ENCODE results near the gene NXPH2. TPM values are rescaled to one million over a fixed set of nuclear protein-coding genes. Genes with fewer than 3 reads are reported as not detected.

NXPH2 gene
- total RNA-seq, 4 donors from 2014 or later: not detected

- Histone ChIP-seq H3K27ac (replicated peaks in 1 of 4) (no peak overlapping the region), H3K36me3 (no peaks in the 10 kb centered on the region), H3K27me3 (no peaks in the 10 kb centered on the region), H3K4me3 (no peak overlapping the region), H3K4me1 (no peaks in the 10 kb centered on the region), H3K9me3 (no peaks in the 10 kb centered on the region)
- no peak for DNase-seq (ENCODE audit: extremely low spot score)
- TF ChIP-seq, protein P1, sequence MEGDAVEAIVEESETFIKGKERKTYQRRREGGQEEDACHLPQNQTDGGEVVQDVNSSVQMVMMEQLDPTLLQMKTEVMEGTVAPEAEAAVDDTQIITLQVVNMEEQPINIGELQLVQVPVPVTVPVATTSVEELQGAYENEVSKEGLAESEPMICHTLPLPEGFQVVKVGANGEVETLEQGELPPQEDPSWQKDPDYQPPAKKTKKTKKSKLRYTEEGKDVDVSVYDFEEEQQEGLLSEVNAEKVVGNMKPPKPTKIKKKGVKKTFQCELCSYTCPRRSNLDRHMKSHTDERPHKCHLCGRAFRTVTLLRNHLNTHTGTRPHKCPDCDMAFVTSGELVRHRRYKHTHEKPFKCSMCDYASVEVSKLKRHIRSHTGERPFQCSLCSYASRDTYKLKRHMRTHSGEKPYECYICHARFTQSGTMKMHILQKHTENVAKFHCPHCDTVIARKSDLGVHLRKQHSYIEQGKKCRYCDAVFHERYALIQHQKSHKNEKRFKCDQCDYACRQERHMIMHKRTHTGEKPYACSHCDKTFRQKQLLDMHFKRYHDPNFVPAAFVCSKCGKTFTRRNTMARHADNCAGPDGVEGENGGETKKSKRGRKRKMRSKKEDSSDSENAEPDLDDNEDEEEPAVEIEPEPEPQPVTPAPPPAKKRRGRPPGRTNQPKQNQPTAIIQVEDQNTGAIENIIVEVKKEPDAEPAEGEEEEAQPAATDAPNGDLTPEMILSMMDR (IDR thresholded peaks at IDR 0.05): peak; percentile 63 to 75 (median 66)
- no peak for TF ChIP-seq EP300 (IDR thresholded peaks at IDR 0.05)
- 23% methylated on average over 2 of the region's 2 CpGs for WGBS
- intact Hi-C loops (cut with DNase I): loop anchor here (10.0 kb wide), 1 partner anchor 872 kb away; no protein-coding TSS in a partner anchor
These were observed 7.0 kb upstream of the NXPH2 start for GRCh38 chr2:138787053-138787666.

DNA sequence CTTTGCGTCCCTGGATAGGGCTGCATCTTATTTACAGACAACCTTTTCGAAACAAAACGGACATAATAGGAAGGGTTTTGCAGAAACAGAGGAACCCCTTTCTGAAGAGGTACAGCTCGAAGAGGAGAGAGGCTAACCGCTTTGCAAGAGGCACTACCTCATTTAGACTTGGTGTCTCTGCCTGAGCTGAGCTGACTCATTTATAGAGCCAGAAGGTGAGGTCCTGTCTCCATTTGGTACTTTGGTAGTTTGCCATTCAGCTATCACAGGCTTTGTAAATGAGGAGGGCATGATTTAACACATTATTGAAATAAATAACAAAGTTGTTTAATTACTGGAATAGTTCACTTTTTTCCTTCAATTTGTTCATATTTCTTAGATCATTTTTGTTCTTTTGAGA lies 2.2 kb upstream of the NXPH2 start:
- H3K36me3 ChIP-seq: no peaks in the 10 kb centered on the region
- no peaks in the 10 kb centered on the region for H3K9me3 ChIP-seq
- 77% methylated on average over 5 of the region's 5 CpGs for WGBS
- no peak overlapping the region for H3K27ac ChIP-seq (replicated peaks in 1 of 4)
- H3K4me3 ChIP-seq: no peak overlapping the region
- peaks cover 16 to 30% (median 28%) of the 10 kb centered on the region in 4 donors for H3K4me1 ChIP-seq
- DNase-seq (ENCODE audit: extremely low spot score): no peak
- peaks cover 0 to 47% (median 19%) of the 10 kb centered on the region in 4 donors for H3K27me3 ChIP-seq
- intact Hi-C loops (cut with DNase I): loop anchor here (10.0 kb wide), 1 partner anchor 868 kb away; no protein-coding TSS in a partner anchor
- TF ChIP-seq POLR2A (IDR thresholded peaks at IDR 0.05; ENCODE audit: low read depth) (no peak), POLR2AphosphoS5 (IDR thresholded peaks at IDR 0.05) (no peak), EP300 (IDR thresholded peaks at IDR 0.05) (no peak)
- TF ChIP-seq, protein P1 (IDR thresholded peaks at IDR 0.05): no peak

GRCh38 chr2:138780908-138781307 lies 718 bp upstream of the NXPH2 start:
- no peak overlapping the region for H3K27ac ChIP-seq (replicated peaks in 1 of 4)
- H3K36me3 ChIP-seq: no peaks in the 10 kb centered on the region
- peaks cover 16 to 30% (median 28%) of the 10 kb centered on the region in 4 donors for H3K4me1 ChIP-seq
- WGBS: 42% methylated on average over 16 of the region's 19 CpGs
- TF ChIP-seq, protein P1 (IDR thresholded peaks at IDR 0.05): no peak
- TF ChIP-seq EP300 (IDR thresholded peaks at IDR 0.05) (no peak), POLR2AphosphoS5 (IDR thresholded peaks at IDR 0.05) (no peak), POLR2A (IDR thresholded peaks at IDR 0.05; ENCODE audit: low read depth) (no peak)
- intact Hi-C loops (cut with DNase I): loop anchor here (10.0 kb wide), 1 partner anchor 866 kb away; no protein-coding TSS in a partner anchor
- DNase-seq (ENCODE audit: extremely low spot score): no peak
- H3K4me3 ChIP-seq: no peak overlapping the region
- H3K9me3 ChIP-seq: no peaks in the 10 kb centered on the region
- peaks cover 0 to 55% (median 21%) of the 10 kb centered on the region in 4 donors for H3K27me3 ChIP-seq

- no peak overlapping the region for H3K27ac ChIP-seq (replicated peaks in 1 of 4)
- intact Hi-C loops (cut with DNase I): loop anchor here (10.0 kb wide), 1 partner anchor 866 kb away; no protein-coding TSS in a partner anchor
- H3K27me3 ChIP-seq: peaks cover 0 to 57% (median 21%) of the 10 kb centered on the region in 4 donors
- 3% methylated on average over 7 of the region's 40 CpGs for WGBS
- peak overlapping the region; percentile 31 to 43 (median 36) for H3K4me3 ChIP-seq
- no peaks in the 10 kb centered on the region for H3K9me3 ChIP-seq
- H3K4me1 ChIP-seq: peaks cover 16 to 30% (median 28%) of the 10 kb centered on the region in 4 donors
- DNase-seq (ENCODE audit: extremely low spot score): no peak
- H3K36me3 ChIP-seq: no peaks in the 10 kb centered on the region
- TF ChIP-seq, protein P1 (IDR thresholded peaks at IDR 0.05): no peak
- TF ChIP-seq EP300 (IDR thresholded peaks at IDR 0.05) (no peak), POLR2A (IDR thresholded peaks at IDR 0.05; ENCODE audit: low read depth) (no peak), POLR2AphosphoS5 (IDR thresholded peaks at IDR 0.05) (no peak)
These were observed 273 bp upstream of the NXPH2 start for GRCh38 chr2:138780446-138780880.

Measured in esophagus muscularis mucosa (tissue), 4 donors.